Suprapubic skin (tissue), 4 donors: ENCODE results near the gene PLXNA4.

Experiments used
- CTCF ChIP-seq, 2 donors: fragments of 200-600 bp in 1 of 2; fragments of 450-650 bp in 1 of 2; sonication (generic) in 1 of 2; IDR thresholded peaks; one replicate each; pipeline ENCODE4 v1.5.1; 2016 to 2019; ENCODE audit warnings: antibody characterized with exemption in 2 of 2, mild to moderate bottlenecking in 1 of 2, moderate library complexity in 1 of 2
- EP300 ChIP-seq: sonication (generic); formaldehyde crosslinking; IDR thresholded peaks from one replicate; pipeline ENCODE4 v1.6.1; 2017; ENCODE audit warnings: antibody characterized with exemption
- POLR2A ChIP-seq, 2 donors: fragments of 450-650 bp; IDR thresholded peaks; one replicate each; pipeline ENCODE4 v1.6.1; 2017; ENCODE audit warnings: antibody characterized with exemption in 2 of 2, mild to moderate bottlenecking in 2 of 2, moderate library complexity in 2 of 2
- POLR2AphosphoS5 ChIP-seq, 3 donors: sonication (generic); formaldehyde crosslinking; IDR thresholded peaks; one replicate each; pipeline ENCODE4 v1.6.1; 2017; ENCODE audit warnings: antibody characterized with exemption in 3 of 3

GRCh38 chr7:132083126-132083525 is 493.1 kb downstream of the PLXNA4 start:
- TF ChIP-seq CTCF (IDR thresholded peaks at IDR 0.05): no peak
- no peak for TF ChIP-seq POLR2AphosphoS5 (IDR thresholded peaks at IDR 0.05)
- TF ChIP-seq POLR2A (IDR thresholded peaks at IDR 0.05): no peak
- no peak for TF ChIP-seq EP300
